HepG2 (cell line): ENCODE data around the gene TUBA8. TPM values are rescaled to one million over a fixed set of nuclear protein-coding genes. Genes with fewer than 3 reads are reported as not detected.

Experiments
- CREM ChIP-seq, 2 experiments: sonication (generic) in 1 of 2; formaldehyde crosslinking in 1 of 2; IDR thresholded peaks; 2 replicates each; pipeline versions ENCODE4 v1.4.0 to v1.6.1; 2016 to 2020; ENCODE audit warnings: antibody characterized with exemption in 1 of 2, mild to moderate bottlenecking in 1 of 2, missing genetic modification reagents in 1 of 2
- FOXJ3 ChIP-seq: sonication (generic); formaldehyde crosslinking; IDR thresholded peaks from 2 replicates; pipeline ENCODE4 v1.4.0; 2020; ENCODE audit warnings: missing genetic modification reagents, mild to moderate bottlenecking, borderline replicate concordance
- HOXA3 ChIP-seq: sonication (generic); formaldehyde crosslinking; IDR thresholded peaks from 2 replicates; pipeline ENCODE4 v1.5.0; 2020; ENCODE audit warnings: missing genetic modification reagents
- IKZF1 ChIP-seq: fragments of 450-650 bp; IDR thresholded peaks from 2 replicates; pipeline ENCODE4 v1.7.1; 2016
- KDM2A ChIP-seq: sonication (generic); formaldehyde crosslinking; IDR thresholded peaks from 2 replicates; pipeline ENCODE4 v1.4.0; 2020; ENCODE audit warnings: low read depth, missing genetic modification reagents, borderline replicate concordance
- MED1 ChIP-seq: sonication (generic); formaldehyde crosslinking; IDR thresholded peaks from 2 replicates; pipeline ENCODE4 v1.4.0; 2020; ENCODE audit warnings: missing genetic modification reagents
- MEIS2 ChIP-seq: sonication (generic); formaldehyde crosslinking; IDR thresholded peaks from 2 replicates; pipeline ENCODE4 v1.9.0; 2021; ENCODE audit warnings: mild to moderate bottlenecking, missing genetic modification reagents
- MXD4 ChIP-seq: IDR thresholded peaks from 2 replicates; pipeline ENCODE4 v1.6.1; 2016; ENCODE audit warnings: mild to moderate bottlenecking, missing biosample characterization, missing genetic modification reagents
- ZNF256 ChIP-seq: sonication (generic); formaldehyde crosslinking; conservative IDR thresholded peaks from 2 replicates; pipeline ENCODE4 v1.4.0; 2020; ENCODE audit warnings: missing genetic modification reagents
- ZNF292 ChIP-seq: sonication (generic); formaldehyde crosslinking; IDR thresholded peaks from 2 replicates; pipeline ENCODE4 v1.8.1; 2022; ENCODE audit warnings: mild to moderate bottlenecking, low read depth, missing genetic modification reagents, borderline replicate concordance
- ZNF468 ChIP-seq: sonication (generic); formaldehyde crosslinking; IDR thresholded peaks from 2 replicates; pipeline ENCODE4 v1.8.0; 2022; ENCODE audit warnings: mild to moderate bottlenecking, moderate library complexity, missing genetic modification reagents
- ZNF816 ChIP-seq: sonication (generic); formaldehyde crosslinking; IDR thresholded peaks from 2 replicates; pipeline ENCODE4 v1.8.0; 2022; ENCODE audit warnings: missing genetic modification reagents, mild to moderate bottlenecking, borderline replicate concordance
- ZNF850 ChIP-seq: sonication (generic); formaldehyde crosslinking; conservative IDR thresholded peaks from 2 replicates; pipeline ENCODE4 v1.9.0; 2021; ENCODE audit warnings: mild to moderate bottlenecking, missing genetic modification reagents
- polyA plus RNA-seq, 8 experiments: library from polyadenylated mRNA; depleted of rRNA in 3 of 8; stranded (reverse) in 7 of 8; unstranded in 1 of 8; fragments of >200 nt; fragmentation: Illumina TruSeq in 4 of 8; extraction: Trizol in 4 of 8; gene quantifications; 2 replicates each; pipeline versions ENCODE4 v1.2.1 to v1.2.3, GENCODE V29; 2011 to 2016; ENCODE audit warnings: low read depth in 4 of 8, missing spikeins in 1 of 8, mixed read lengths in 1 of 8; ENCODE audit not compliant: insufficient read depth in 1 of 8
- total RNA-seq, 5 experiments: library from RNA; depleted of rRNA; stranded (reverse); fragments of >200 nt; fragmentation: Illumina TruSeq; extraction: Trizol; gene quantifications; 2 replicates each; pipeline ENCODE4 v1.2.3, GENCODE V29; 2016; ENCODE audit warnings: low read depth in 1 of 5
- TF ChIP-seq, protein P1 (sequence below): IDR thresholded peaks from 2 replicates; pipeline ENCODE4 v1.6.1; 2016; ENCODE audit warnings: low read depth, control low read depth
- TF ChIP-seq, protein P2 (sequence below), 2 experiments: sonication (generic) in 1 of 2; formaldehyde crosslinking in 1 of 2; IDR thresholded peaks; 2 replicates each; pipeline versions ENCODE4 v1.4.0 to v1.6.1; 2016 to 2020; ENCODE audit warnings: borderline replicate concordance in 1 of 2, low read depth in 1 of 2, mild to moderate bottlenecking in 1 of 2, missing genetic modification reagents in 1 of 2
- TF ChIP-seq, protein P3 (sequence below): sonication (generic); formaldehyde crosslinking; IDR thresholded peaks from 2 replicates; pipeline ENCODE4 v1.5.1; 2020; ENCODE audit warnings: missing genetic modification reagents, mild to moderate bottlenecking, borderline replicate concordance
- TF ChIP-seq, protein P4 (sequence below): IDR thresholded peaks from 2 replicates; pipeline ENCODE4 v1.6.1; 2016; ENCODE audit warnings: mild to moderate bottlenecking, missing biosample characterization, missing genetic modification reagents

The TUBA8 gene
- total and polyA plus RNA-seq, 2 of the 13 experiments (the other 11 are each of a cell fraction or from before 2014, with no cell fraction given), result 0.35 to 0.69 TPM

DNA sequence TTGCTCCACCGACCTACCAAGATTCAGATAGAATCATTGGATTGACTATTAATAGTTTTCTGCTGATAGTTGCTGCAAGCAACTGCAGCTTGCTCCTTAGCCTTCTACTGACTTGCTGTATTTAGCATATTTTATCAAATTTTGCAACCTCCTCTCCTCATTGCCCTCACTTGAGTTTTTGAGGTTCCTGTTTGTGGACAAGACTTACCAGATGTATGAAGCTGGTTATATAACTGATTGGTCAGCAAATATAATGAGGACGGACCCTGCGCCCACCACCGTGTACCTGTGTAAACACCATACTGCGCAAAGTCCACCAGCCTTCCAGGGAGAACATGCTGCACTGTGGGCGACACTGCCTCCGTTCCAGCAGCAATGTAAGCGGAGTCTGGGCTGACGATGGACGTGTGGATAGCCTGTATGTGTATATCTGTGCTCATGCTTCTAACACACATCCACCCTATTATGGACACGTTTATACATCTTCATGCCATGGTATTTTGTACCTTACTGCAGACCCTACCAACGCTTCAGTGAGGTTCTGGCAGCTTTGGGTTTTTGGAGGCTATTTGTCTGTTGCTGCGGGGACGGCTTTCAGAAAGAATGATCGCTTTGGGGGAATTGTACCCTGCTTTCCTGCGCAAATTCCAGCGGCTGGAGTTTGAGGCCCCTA is 37.8 kb downstream of the TUBA8 start (continued):
- TF ChIP-seq, protein P1, sequence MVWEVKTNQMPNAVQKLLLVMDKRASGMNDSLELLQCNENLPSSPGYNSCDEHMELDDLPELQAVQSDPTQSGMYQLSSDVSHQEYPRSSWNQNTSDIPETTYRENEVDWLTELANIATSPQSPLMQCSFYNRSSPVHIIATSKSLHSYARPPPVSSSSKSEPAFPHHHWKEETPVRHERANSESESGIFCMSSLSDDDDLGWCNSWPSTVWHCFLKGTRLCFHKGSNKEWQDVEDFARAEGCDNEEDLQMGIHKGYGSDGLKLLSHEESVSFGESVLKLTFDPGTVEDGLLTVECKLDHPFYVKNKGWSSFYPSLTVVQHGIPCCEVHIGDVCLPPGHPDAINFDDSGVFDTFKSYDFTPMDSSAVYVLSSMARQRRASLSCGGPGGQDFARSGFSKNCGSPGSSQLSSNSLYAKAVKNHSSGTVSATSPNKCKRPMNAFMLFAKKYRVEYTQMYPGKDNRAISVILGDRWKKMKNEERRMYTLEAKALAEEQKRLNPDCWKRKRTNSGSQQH (CRISPR knock-in tag), result peak; percentile 97
- TF ChIP-seq MED1 (CRISPR knock-in tag), result peak; percentile 96
- TF ChIP-seq IKZF1, result no peak
- TF ChIP-seq, protein P2, sequence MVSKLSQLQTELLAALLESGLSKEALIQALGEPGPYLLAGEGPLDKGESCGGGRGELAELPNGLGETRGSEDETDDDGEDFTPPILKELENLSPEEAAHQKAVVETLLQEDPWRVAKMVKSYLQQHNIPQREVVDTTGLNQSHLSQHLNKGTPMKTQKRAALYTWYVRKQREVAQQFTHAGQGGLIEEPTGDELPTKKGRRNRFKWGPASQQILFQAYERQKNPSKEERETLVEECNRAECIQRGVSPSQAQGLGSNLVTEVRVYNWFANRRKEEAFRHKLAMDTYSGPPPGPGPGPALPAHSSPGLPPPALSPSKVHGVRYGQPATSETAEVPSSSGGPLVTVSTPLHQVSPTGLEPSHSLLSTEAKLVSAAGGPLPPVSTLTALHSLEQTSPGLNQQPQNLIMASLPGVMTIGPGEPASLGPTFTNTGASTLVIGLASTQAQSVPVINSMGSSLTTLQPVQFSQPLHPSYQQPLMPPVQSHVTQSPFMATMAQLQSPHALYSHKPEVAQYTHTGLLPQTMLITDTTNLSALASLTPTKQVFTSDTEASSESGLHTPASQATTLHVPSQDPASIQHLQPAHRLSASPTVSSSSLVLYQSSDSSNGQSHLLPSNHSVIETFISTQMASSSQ (IDR thresholded peaks at IDR 0.05; ENCODE audit: low read depth), result peak; percentile 67; the same call in 1 of the 2 replicates
- TF ChIP-seq, protein P2 (CRISPR knock-in tag; IDR thresholded peaks at IDR 0.05; ENCODE audit: borderline replicate concordance), result peak; percentile 63; the same call in 1 of the 2 replicates
- peak; percentile 84; the same call in 1 of the 2 replicates for TF ChIP-seq KDM2A (CRISPR knock-in tag)
- TF ChIP-seq ZNF468 (CRISPR knock-in tag), result peak; percentile 85; the same call in 1 of the 2 replicates
- TF ChIP-seq, protein P3, sequence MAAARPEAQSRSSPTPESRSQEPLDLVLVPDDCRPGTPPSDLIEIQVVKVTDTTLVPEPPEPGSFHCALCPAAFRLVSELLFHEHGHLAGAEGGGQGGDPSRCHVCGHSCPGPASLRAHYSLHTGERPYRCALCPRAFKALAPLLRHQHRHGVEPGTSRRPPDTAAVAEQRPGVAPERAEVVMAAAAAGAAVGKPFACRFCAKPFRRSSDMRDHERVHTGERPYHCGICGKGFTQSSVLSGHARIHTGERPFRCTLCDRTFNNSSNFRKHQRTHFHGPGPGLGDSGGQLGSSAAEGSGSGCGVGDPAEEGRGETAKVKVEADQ (CRISPR knock-in tag), result peak; percentile 33; the same call in 1 of the 2 replicates
- TF ChIP-seq ZNF256 (CRISPR knock-in tag), result no peak
- no peak; the same call in 1 of the 2 replicates for TF ChIP-seq ZNF816 (CRISPR knock-in tag)
- TF ChIP-seq CREM (IDR thresholded peaks at IDR 0.05), result peak; percentile 85
- TF ChIP-seq CREM (CRISPR knock-in tag; IDR thresholded peaks at IDR 0.05), result no peak
- TF ChIP-seq, protein P4, sequence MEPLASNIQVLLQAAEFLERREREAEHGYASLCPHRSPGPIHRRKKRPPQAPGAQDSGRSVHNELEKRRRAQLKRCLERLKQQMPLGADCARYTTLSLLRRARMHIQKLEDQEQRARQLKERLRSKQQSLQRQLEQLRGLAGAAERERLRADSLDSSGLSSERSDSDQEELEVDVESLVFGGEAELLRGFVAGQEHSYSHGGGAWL (CRISPR knock-in tag), result peak; percentile 39; the same call in 1 of the 2 replicates
- peak; percentile 86; the same call in 1 of the 2 replicates for TF ChIP-seq MXD4 (CRISPR knock-in tag)
- no peak for TF ChIP-seq ZNF850 (CRISPR knock-in tag)
- peak; percentile 93 for TF ChIP-seq HOXA3 (CRISPR knock-in tag)
- peak; percentile 72; the same call in 1 of the 2 replicates for TF ChIP-seq MEIS2 (CRISPR knock-in tag)
- TF ChIP-seq FOXJ3 (CRISPR knock-in tag), result peak; percentile 87; the same call in 1 of the 2 replicates
- peak; percentile 90; the same call in 1 of the 2 replicates for TF ChIP-seq ZNF292 (CRISPR knock-in tag)
